SIG-M5 (cell line): ENCODE measurements around the gene STEAP2.
"Not testable (repeated sequence)": the region's sequence is repeated elsewhere in the genome, so short reads cannot be mapped to it uniquely, and the experiment has no call there.

Source experiments
- DNase-seq: peaks from one replicate; lab custom pipeline; 2025; lab: John Stamatoyannopoulos, UW

STEAP2 gene

GRCh38 chr7:90211391-90212148 is at the start of gene STEAP2:
TSS of gene STEAP2 (plus strand) at chr7:90211740. CDS start at chr7:90225083, 13,343 bp downstream.
- no peak for DNase-seq

GRCh38 chr7:90163534-90163933 is 48.0 kb upstream of the STEAP2 start:
- DNase-seq, result no peak

- no peak for DNase-seq
Observed at GRCh38 chr7:90165724-90166123, 45.8 kb upstream of the STEAP2 start.

- no peak for DNase-seq
Observed at GRCh38 chr7:90166153-90166552, 45.4 kb upstream of the STEAP2 start.

GRCh38 chr7:90167361-90167760 is 44.2 kb upstream of the STEAP2 start:
- no peak for DNase-seq

- DNase-seq, result no peak
Observed at GRCh38 chr7:90169891-90170290, 41.6 kb upstream of the STEAP2 start.

GRCh38 chr7:90172121-90172520 is 39.4 kb upstream of the STEAP2 start:
- no peak for DNase-seq

- no peak for DNase-seq
Observed at GRCh38 chr7:90172624-90173023, 38.9 kb upstream of the STEAP2 start.

GRCh38 chr7:90173127-90173844 is 38.3 kb upstream of the STEAP2 start:
- no peak for DNase-seq

GRCh38 chr7:90175667-90176066 is 35.9 kb upstream of the STEAP2 start:
- no peak for DNase-seq

GRCh38 chr7:90176195-90176594 is 35.3 kb upstream of the STEAP2 start:
- DNase-seq, result no peak

GRCh38 chr7:90178166-90178565 is 33.4 kb upstream of the STEAP2 start:
- no peak for DNase-seq

- peak; percentile 43 for DNase-seq
Observed at GRCh38 chr7:90178679-90179278, 32.8 kb upstream of the STEAP2 start.

GRCh38 chr7:90180011-90180585 is 31.4 kb upstream of the STEAP2 start:
- DNase-seq, result no peak

GRCh38 chr7:90180649-90181048 is 30.9 kb upstream of the STEAP2 start:
- no peak for DNase-seq

- no peak for DNase-seq
Observed at GRCh38 chr7:90181485-90181884, 30.1 kb upstream of the STEAP2 start.

- DNase-seq, result not testable (repeated sequence)
Observed at GRCh38 chr7:90186290-90186689, 25.2 kb upstream of the STEAP2 start.

GRCh38 chr7:90187507-90188050 is 24.0 kb upstream of the STEAP2 start:
- DNase-seq, result no peak

GRCh38 chr7:90188281-90188680 is 23.3 kb upstream of the STEAP2 start:
- DNase-seq, result no peak

- DNase-seq, result no peak
Observed at GRCh38 chr7:90190995-90191394, 20.5 kb upstream of the STEAP2 start.

- no peak for DNase-seq
Observed at GRCh38 chr7:90191648-90192047, 19.9 kb upstream of the STEAP2 start.
